NT2/D1 (cell line): ENCODE results near the gene CRACR2B.

ENCODE experiments used
- SUZ12 ChIP-seq: IDR thresholded peaks from 2 replicates; pipeline ENCODE4 v1.6.1; 2011; ENCODE audit not compliant: insufficient read length, insufficient read depth; ENCODE audit errors: extremely low read depth
- YY1 ChIP-seq: IDR thresholded peaks from 2 replicates; pipeline ENCODE4 v1.6.1; 2011; ENCODE audit not compliant: insufficient read length, insufficient read depth
- ZNF274 ChIP-seq: IDR thresholded peaks from 2 replicates; pipeline ENCODE4 v1.6.1; 2011; ENCODE audit warnings: mild to moderate bottlenecking, low read depth, low read length

DNA sequence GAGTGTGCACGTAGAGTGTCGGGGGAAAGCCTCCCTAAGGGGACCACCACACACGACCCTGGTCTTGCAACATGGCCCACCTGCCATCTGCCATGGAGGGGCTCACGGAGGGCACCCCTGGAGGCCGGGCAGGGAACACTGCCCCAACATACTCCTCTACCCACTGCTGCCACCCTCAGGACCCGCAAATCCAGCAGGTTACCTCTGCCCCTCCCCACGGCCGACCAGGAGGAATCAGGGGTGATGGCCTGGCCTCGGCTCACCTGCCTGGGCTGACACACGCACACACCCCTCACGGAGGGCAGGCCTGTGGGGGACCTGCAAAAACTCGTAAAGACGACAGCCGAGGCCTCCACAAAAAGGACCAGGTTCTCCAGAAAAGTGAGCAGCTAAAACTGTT lies 52.7 kb downstream of the CRACR2B start:
- TF ChIP-seq SUZ12 (no peak), ZNF274 (no peak), YY1 (no peak)
